Activated effector memory CD4-positive, alpha-beta T cell treated with anti-CD3 and anti-CD28 coated beads, Interleukin-2, amount 50 U/mL, for 16 hours (primary cell): ENCODE results near the gene OR4C6.

Experiments
- DNase-seq: peaks from one replicate; pipeline ENCODE4 v3.0.0-alpha.2; 2020

The OR4C6 gene

DNA sequence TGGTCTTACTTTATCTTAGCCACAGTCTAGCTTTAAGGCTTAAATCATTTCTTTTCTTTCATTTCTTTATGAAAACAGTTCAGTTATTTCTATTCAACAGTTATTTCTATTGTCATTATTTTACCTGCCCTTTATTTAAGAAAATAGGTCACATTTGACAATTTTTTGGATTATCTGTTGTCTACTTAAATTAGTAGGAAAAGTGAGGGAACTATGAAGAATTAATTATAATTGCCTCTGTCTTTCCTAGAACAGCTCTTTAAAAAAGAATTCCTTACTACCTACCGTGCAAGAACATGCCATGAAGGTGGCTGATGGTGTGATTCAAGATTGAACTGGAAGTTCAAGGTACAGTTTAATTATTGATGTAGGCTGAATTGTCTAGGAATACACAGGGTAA lies at the start of gene OR4C6:
OR4C6 (plus strand) TSS at position 301 of the 400 bp plus-strand sequence. CDS start 2,966 bp downstream, outside the sequence.
- DNase-seq = no peak

GRCh38 chr11:55624531-55624930 lies 37.5 kb upstream of the OR4C6 start:
- DNase-seq = no peak

DNA sequence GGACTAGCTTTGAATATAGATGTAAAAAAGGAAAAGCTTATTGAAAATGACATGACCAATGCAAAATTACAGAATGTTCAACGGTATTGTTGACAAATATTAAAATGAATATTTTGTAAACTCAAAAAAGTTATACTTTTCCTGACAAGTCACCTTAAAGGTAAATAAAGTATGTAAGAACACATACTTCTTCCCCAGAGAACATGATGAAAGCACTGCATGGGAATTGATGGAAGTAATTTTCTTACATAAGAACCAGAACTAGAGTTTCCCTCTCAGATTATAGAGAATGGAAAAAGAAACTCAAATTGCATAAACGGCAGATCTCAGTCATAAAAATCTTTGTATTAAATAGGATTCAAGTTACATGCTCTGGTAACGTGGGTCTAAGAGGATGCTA lies 27.2 kb upstream of the OR4C6 start, which contains the start of gene OR4P4:
OR4P4 (plus strand) TSS at position 301 of the 400 bp plus-strand sequence.
- no peak for DNase-seq

GRCh38 chr11:55648027-55648426 lies 14.0 kb upstream of the OR4C6 start, which contains the start of gene OR4S2:
Gene OR4S2, plus strand, starts transcription at chr11:55648327. Its CDS starts 2,577 bp downstream, at chr11:55650904.
- DNase-seq = no peak

- no peak for DNase-seq
Observed at GRCh38 chr11:55652560-55652959, 9.4 kb upstream of the OR4C6 start.

DNA sequence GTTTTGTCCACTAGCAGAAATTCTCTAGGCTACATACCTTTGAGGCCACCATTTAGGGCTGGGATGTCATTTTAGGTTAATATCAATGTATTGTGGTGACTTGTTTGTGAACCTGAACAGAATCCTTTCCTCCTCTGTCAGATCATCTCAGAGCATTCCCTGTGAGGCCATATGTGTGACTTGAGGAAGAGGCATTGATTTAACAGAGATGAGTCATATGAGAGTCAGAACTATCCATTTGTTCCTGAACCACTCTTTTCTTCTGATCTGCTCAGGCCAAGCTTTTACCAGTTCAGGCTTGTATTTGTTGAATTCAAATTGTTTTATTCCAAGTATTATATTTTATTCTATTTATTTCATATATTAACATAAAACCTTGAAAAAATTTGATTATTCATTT lies 6.9 kb upstream of the OR4C6 start:
- no peak for DNase-seq

- no peak for DNase-seq
Observed at GRCh38 chr11:55658031-55658573, 3.9 kb upstream of the OR4C6 start.

DNA sequence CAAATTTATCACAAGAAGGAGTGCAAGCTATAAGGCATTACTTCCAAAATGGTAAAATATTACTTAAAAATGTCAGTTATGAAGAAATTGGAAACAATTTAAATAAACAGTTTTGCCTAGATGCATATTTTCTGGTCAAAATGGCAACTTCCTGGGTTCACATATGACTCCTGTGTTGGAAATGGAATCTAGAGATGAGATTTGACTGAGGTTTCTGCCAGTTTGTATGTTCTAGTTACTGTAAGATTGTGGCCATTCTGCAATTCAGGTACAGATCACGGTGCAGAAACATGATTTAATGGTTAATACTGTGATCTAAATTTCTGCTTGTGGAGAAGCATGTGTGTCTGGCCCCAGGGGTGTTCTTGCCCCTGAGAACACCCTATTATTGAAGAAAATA lies 3.4 kb upstream of the OR4C6 start:
- no peak for DNase-seq

DNA sequence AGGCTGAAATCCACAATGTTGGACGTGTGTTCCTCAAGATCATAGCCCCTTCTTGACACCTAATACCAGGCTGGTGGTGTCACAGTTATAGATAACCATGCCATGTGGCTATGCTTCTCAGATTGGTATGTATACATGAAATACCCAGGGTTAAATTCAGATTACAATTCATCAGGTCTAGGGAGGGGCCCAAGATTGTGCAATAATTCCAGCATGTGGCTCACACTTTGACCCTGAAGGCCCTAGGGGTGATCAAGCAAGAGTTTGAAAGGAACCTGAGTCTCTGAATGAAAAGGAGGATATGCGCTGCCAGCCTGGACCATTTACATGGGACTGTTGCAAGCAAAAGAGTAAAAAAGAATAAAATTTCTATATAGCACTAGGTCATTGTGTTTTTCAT lies 7.4 kb downstream of the OR4C6 start:
- no peak for DNase-seq

GRCh38 chr11:55673860-55674259 lies 11.9 kb downstream of the OR4C6 start:
- DNase-seq = no peak

DNA sequence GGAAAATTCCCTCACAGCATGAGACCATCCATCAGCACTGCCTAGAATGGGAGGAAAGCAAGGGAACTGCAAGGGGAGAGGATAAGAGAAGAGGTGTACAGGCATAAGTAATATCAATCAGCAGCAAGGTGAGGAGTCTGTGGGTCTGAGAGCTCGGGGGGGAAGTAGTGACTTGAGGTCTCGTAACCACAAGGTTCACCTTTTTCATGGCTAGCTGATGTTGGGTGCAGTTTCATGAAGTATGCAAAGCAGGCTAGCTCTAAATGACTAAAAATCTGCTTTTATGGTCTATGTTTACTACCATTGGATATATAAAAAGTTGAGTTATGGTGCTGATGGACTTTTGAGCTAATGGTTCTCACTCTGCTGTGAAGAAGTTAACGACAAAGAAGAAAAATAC lies 35.8 kb downstream of the OR4C6 start:
- no peak for DNase-seq

- DNase-seq = no peak
Observed at GRCh38 chr11:55701429-55701828, 39.4 kb downstream of the OR4C6 start.

GRCh38 chr11:55707029-55707428 lies 45.0 kb downstream of the OR4C6 start:
- no peak for DNase-seq

DNA sequence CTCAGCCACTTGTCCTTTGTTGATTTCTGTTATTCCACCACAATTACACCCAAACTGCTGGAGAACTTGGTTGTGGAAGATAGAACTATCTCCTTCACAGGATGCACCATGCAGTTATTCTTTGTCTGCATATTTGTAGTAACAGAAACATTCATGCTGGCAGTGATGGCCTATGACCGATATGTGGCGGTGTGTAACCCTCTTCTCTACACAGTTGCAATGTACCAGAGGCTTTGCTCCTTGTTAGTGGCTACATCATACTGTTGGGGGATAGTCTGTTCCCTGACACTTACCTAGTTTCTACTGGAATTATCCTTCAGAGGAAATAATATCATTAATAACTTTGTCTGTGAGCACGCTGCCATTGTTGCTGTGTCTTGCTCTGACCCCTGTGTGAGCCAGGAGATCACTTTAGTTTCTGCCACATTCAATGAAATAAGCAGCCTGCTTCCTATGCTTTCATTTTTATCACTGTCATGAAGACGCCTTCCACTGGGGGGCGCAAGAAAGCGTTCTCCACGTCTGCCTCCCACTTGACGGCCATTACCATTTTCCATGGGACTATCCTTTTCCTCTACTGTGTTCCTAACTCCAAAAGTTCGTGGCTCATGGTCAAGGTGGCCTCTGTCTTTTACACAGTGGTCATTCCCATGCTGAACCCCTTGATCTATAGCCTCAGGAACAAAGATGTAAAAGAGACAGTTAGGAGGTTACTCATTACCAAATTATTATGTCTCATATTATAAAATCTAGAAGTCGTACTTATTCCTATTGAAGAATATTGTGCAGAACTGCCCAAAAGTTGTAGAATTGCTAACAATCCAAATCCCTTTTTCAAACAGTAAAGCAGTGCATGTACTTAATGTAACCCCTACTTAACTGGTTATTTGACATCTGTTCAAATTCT lies 53.2 kb downstream of the OR4C6 start:
- no peak for DNase-seq
